BLaER1 treated with 17β-estradiol and CSF1 and Interleukin-3, amounts not matched to agents 10 nM and 100 nM (cell line): ENCODE measurements around the gene CTBP2.

Source experiments
- H3K27ac ChIP-seq, 11 experiments: shearing (Covaris generic); formaldehyde crosslinking; 2 replicates each; pipeline ENCODE4 v1.8.1; 2022
- H3K27me3 ChIP-seq, 11 experiments: shearing (Covaris generic); formaldehyde crosslinking; 2 replicates each; pipeline ENCODE4 v1.8.1; 2022
- H3K36me3 ChIP-seq, 11 experiments: shearing (Covaris generic); formaldehyde crosslinking; 2 replicates each; pipeline ENCODE4 v1.8.1; 2022
- H3K4me1 ChIP-seq, 10 experiments: shearing (Covaris generic); formaldehyde crosslinking; 2 replicates each; pipeline ENCODE4 v1.8.1; 2022
- H3K4me2 ChIP-seq, 11 experiments: shearing (Covaris generic); formaldehyde crosslinking; 2 replicates each; pipeline ENCODE4 v1.8.1; 2022
- H3K4me3 ChIP-seq, 10 experiments: shearing (Covaris generic); formaldehyde crosslinking; 2 replicates each; pipeline ENCODE4 v1.8.1; 2022
- H3K9ac ChIP-seq, 11 experiments: shearing (Covaris generic); formaldehyde crosslinking; 2 replicates each; pipeline ENCODE4 v1.8.1; 2022
- H3K9me3 ChIP-seq, 11 experiments: shearing (Covaris generic); formaldehyde crosslinking; replicated peaks in 1 of 11; 2 replicates each; pipeline ENCODE4 v1.8.1; 2022
- H4K20me1 ChIP-seq, 11 experiments: shearing (Covaris generic); formaldehyde crosslinking; 2 replicates each; pipeline ENCODE4 v1.8.1; 2022
- Cebpa-rat ChIP-seq, 11 experiments: shearing (Covaris generic); IDR thresholded peaks; 2 replicates each; pipeline ENCODE4 v1.8.1; 2022

CTBP2 gene

DNA sequence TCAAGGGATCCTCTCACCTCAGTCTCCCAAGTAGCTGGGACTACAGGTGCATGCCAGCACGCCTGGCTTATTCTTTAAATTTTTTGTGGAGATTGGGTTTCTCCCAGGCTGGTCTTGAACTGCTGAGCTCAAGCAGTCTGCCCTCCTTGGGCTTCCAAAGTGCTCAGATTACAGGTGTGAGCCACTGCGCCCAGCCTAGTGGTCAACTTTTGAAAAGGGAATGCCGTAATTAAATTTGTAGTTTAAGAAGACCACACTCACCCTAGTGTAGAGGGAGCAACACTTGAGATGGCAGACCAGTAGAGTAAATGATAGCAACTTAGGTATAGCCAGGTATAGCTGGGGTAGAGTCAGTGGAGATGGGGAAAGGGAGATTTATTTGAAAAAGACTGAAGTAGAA is 200.8 kb downstream of the CTBP2 start:
- H3K4me3 ChIP-seq: no peak overlapping the region
- no peak for TF ChIP-seq Cebpa-rat (IDR thresholded peaks at IDR 0.05)
- H3K36me3 ChIP-seq: peaks cover 0 to 37% (median 13%) of the 10 kb centered on the region in 11 experiments; a peak in 13 of 22 replicates
- H3K4me2 ChIP-seq: peak overlapping the region in 4 of 11 experiments; percentile 1 to 49 (median 16); a peak in 3 of 22 replicates
- no peaks in the 10 kb centered on the region for H3K9me3 ChIP-seq
- H4K20me1 ChIP-seq: peaks cover 29 to 100% (median 86%) of the 10 kb centered on the region in 11 experiments; a peak in 18 of 22 replicates
- no peaks in the 10 kb centered on the region for H3K27me3 ChIP-seq
- H3K27ac ChIP-seq: peak overlapping the region in 7 of 11 experiments; percentile 2 to 73 (median 60); a peak in 4 of 22 replicates
- H3K4me1 ChIP-seq: peaks cover 41 to 80% (median 57%) of the 10 kb centered on the region in 10 experiments
- no peak overlapping the region for H3K9ac ChIP-seq

DNA sequence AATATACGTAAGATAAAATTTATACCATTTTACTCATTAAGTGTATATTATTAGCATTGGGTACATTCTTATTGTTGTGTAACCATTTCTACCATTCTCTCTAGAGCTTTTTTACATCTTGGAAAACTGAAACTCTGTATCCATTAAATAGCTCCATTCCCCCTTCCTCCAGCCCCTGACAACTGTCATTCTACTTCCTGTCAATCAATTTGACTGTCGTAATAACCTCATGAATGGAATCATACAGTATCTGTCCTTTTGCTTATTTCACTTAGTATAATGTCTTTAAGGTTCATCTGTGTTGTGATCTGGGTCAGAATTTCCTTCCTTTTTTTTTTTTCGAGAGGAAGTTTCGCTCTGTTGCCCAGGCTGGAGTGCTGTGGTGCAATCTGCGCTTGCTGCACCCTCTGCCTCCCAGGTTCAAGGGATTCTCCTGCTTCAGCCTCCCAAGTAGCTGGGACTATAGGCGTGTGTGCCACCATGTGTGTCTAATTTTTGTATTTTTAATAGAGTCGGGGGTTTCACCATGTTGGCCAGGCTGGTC is 202.9 kb downstream of the CTBP2 start:
- peak overlapping the region; percentile 50 to 82 (median 74) for H3K4me2 ChIP-seq
- peak overlapping the region in 3 of 10 experiments; percentile 5 to 36 (median 27); a peak in 4 of 20 replicates for H3K4me3 ChIP-seq
- peak overlapping the region in 5 of 11 experiments; percentile 6 to 43 (median 19); a peak in 5 of 22 replicates for H3K9ac ChIP-seq
- H3K27me3 ChIP-seq: no peaks in the 10 kb centered on the region
- peaks cover 41 to 74% (median 58%) of the 10 kb centered on the region in 10 experiments for H3K4me1 ChIP-seq
- peaks cover 4 to 34% (median 13%) of the 10 kb centered on the region in 11 experiments; a peak in 18 of 22 replicates for H3K36me3 ChIP-seq
- no peaks in the 10 kb centered on the region for H3K9me3 ChIP-seq
- peak in 9 of 11 experiments; percentile 34 to 83 (median 69); a peak in 14 of 22 replicates for TF ChIP-seq Cebpa-rat (IDR thresholded peaks at IDR 0.05)
- H3K27ac ChIP-seq: peak overlapping the region in 10 of 11 experiments; percentile 10 to 73 (median 58); a peak in 17 of 22 replicates
- H4K20me1 ChIP-seq: peaks cover 24 to 100% (median 91%) of the 10 kb centered on the region in 11 experiments; a peak in 19 of 22 replicates

DNA sequence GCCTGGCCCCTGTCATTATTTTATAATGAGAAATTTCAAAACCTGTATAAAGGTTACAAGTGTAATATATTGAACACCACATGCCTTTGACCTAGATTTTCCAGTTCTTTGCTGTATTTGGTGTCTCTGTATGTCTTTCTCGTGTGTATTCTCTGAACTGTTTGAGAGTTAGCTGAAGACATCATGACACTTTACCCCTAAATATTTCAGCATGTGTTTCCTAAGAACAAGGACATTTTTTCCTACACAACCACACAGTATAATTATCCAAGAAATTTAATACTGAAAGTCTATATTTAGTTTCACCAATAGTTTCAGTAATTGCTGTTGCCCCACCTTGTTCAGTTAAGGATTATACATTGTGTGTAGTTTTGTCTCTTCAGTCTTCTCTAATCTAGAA is 203.6 kb downstream of the CTBP2 start:
- Histone ChIP-seq H4K20me1 (peaks cover 24 to 100% (median 92%) of the 10 kb centered on the region in 11 experiments; a peak in 20 of 22 replicates), H3K4me3 (peak overlapping the region in 1 of 10 experiments; percentile 27; a peak in 2 of 20 replicates), H3K27ac (peak overlapping the region in 9 of 11 experiments; percentile 10 to 73 (median 60); a peak in 17 of 22 replicates), H3K36me3 (peaks cover 3 to 36% (median 14%) of the 10 kb centered on the region in 11 experiments; a peak in 18 of 22 replicates), H3K4me2 (peak overlapping the region; percentile 53 to 82 (median 74)), H3K27me3 (no peaks in the 10 kb centered on the region), H3K9ac (peak overlapping the region in 2 of 11 experiments; percentile 5 to 6; a peak in 1 of 22 replicates), H3K9me3 (no peaks in the 10 kb centered on the region), H3K4me1 (peaks cover 41 to 68% (median 58%) of the 10 kb centered on the region in 10 experiments)
- TF ChIP-seq Cebpa-rat (IDR thresholded peaks at IDR 0.05): no peak

DNA sequence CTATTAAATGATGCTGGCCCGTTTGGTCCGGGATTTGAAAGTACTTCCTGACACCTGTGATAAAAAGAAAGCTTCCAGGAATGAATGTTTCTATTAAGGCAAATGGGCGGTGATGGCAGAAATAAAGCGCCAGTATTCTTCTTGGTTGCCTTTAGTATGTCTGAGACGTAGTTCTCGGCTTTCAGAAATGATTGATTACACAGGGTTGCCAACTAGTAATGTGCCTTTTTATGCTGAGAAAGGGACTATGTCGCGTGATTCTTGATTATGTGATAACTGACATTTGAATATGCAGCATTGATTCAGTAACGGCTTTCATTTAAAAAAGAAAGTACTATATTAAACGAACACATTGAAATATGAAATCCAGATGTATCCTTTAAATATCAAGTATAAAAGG is 204.5 kb downstream of the CTBP2 start:
- H3K36me3 ChIP-seq: peaks cover 5 to 42% (median 16%) of the 10 kb centered on the region in 11 experiments; a peak in 18 of 22 replicates
- H4K20me1 ChIP-seq: peaks cover 26 to 100% (median 91%) of the 10 kb centered on the region in 11 experiments; a peak in 20 of 22 replicates
- no peaks in the 10 kb centered on the region for H3K27me3 ChIP-seq
- H3K27ac ChIP-seq: peak overlapping the region in 6 of 11 experiments; percentile 16 to 73 (median 62); a peak in 8 of 22 replicates
- H3K4me1 ChIP-seq: peaks cover 38 to 62% (median 53%) of the 10 kb centered on the region in 10 experiments
- no peak for TF ChIP-seq Cebpa-rat (IDR thresholded peaks at IDR 0.05)
- H3K4me2 ChIP-seq: peak overlapping the region in 9 of 11 experiments; percentile 53 to 82 (median 73); a peak in 13 of 22 replicates
- no peaks in the 10 kb centered on the region for H3K9me3 ChIP-seq
- H3K9ac ChIP-seq: no peak overlapping the region
- H3K4me3 ChIP-seq: no peak overlapping the region

DNA sequence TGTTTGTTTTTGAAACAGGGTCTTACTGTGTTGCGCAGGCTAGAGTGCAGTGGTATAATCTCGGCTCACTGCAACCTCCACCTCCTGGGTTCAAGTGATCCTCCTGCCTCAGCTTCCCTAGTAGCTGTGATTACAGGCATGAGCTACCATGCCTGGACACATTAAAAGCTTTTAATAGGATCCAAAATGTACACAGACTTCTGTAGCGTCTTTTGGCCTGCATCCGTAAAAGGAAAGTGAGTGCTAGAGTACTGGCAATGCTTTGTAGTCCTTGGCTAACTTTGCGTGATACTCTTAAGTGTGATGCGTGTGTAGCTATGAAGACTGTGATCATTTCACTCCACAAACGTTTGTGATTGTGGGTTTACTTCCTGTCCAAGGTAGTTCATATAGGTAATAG is 205.1 kb downstream of the CTBP2 start:
- no peak overlapping the region for H3K9ac ChIP-seq
- peak overlapping the region in 5 of 11 experiments; percentile 21 to 73 (median 60); a peak in 4 of 22 replicates for H3K27ac ChIP-seq

DNA sequence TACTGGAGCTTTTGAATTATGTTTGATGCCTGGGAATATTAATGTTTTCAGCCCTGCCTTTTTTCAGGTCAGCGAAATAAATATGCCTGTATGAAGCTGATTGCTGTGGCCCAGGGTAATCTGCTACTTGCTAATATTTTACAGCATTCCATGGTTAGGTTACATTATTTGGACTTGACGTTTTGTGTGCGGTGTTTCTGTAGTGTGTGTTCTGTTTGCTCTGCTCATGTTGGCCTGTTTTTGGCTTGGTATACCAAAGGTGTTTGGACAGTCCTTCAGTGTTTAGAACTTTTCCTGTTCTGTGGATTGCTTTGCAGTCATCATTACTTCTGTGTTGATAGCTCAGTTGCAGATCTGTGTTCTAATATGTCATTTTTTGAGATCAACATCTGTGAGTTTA is 206.9 kb downstream of the CTBP2 start:
- no peak for TF ChIP-seq Cebpa-rat (IDR thresholded peaks at IDR 0.05)
- H4K20me1 ChIP-seq: peaks cover 35 to 100% (median 90%) of the 10 kb centered on the region in 11 experiments; a peak in 21 of 22 replicates
- H3K9ac ChIP-seq: no peak overlapping the region

More for the DNA sequence above, 205.1 kb downstream of the CTBP2 start:
- Histone ChIP-seq H3K36me3 (peaks cover 10 to 42% (median 22%) of the 10 kb centered on the region in 11 experiments; a peak in 20 of 22 replicates), H3K4me3 (no peak overlapping the region), H3K4me2 (peak overlapping the region in 7 of 11 experiments; percentile 17 to 80 (median 73); a peak in 8 of 22 replicates), H3K27me3 (no peaks in the 10 kb centered on the region), H3K9me3 (no peaks in the 10 kb centered on the region), H3K4me1 (peaks cover 33 to 56% (median 48%) of the 10 kb centered on the region in 10 experiments), H4K20me1 (peaks cover 30 to 100% (median 90%) of the 10 kb centered on the region in 11 experiments; a peak in 20 of 22 replicates)
- TF ChIP-seq Cebpa-rat (IDR thresholded peaks at IDR 0.05): no peak

DNA sequence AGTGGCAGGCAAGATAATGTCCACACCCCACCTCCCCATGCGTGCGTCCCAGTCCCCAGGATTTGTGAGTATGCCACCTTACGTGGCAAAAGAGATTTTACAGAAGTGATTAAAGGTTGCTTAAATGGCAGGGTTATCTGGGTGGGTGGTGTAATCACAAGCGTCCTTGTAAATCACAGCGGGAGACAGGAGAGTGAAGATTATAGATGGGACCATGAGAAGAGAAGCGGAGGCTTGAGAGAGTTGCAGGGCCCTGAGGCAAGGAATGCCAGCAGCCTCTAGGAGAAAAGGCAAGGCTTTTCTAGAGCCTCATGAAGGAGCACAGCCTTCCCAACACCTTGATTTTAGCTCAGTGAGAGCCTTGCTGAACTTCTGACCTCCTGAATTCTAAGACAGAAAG is 208.2 kb downstream of the CTBP2 start:
- 0 out of 22 replicates have a peak overlapping the region, but pooled peaks of 1 of the 11 experiments have one; percentile 7 for H3K27ac ChIP-seq
- no peak overlapping the region for H3K4me2 ChIP-seq
- H3K36me3 ChIP-seq: peaks cover 37 to 68% (median 47%) of the 10 kb centered on the region in 11 experiments
- TF ChIP-seq Cebpa-rat (IDR thresholded peaks at IDR 0.05): no peak
- peaks cover 20 to 32% (median 24%) of the 10 kb centered on the region in 10 experiments for H3K4me1 ChIP-seq
- H4K20me1 ChIP-seq: peaks cover 48 to 100% (median 90%) of the 10 kb centered on the region in 11 experiments; a peak in 21 of 22 replicates
- H3K4me3 ChIP-seq: no peak overlapping the region
- H3K9me3 ChIP-seq: no peaks in the 10 kb centered on the region
- no peaks in the 10 kb centered on the region for H3K27me3 ChIP-seq
- no peak overlapping the region for H3K9ac ChIP-seq

More for the DNA sequence above, 206.9 kb downstream of the CTBP2 start:
- Histone ChIP-seq H3K4me3 (no peak overlapping the region), H3K4me2 (no peak overlapping the region), H3K9me3 (no peaks in the 10 kb centered on the region), H3K4me1 (peaks cover 32 to 45% (median 37%) of the 10 kb centered on the region in 10 experiments), H3K27me3 (no peaks in the 10 kb centered on the region), H3K36me3 (peaks cover 26 to 55% (median 34%) of the 10 kb centered on the region in 11 experiments), H3K27ac (no peak overlapping the region)

DNA sequence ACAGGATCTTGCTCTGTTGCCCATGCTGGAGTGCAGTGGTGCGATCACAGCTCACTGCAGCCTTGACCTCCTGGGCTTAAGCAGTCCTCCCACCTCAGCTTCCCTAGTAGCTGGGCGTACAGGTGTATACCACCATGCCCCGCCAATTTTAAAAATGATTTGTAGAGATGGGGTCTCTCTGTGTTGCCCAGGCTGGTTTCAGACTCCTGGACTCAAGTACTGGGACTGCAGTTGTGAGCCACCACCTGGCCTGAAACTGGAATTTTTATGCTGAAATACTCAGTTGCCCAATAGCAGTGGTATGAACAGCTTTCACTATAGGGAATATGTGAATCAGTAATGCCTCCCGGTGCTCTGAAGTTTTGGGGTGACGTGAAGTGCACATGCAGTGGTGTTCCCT is 210.8 kb downstream of the CTBP2 start:
- no peaks in the 10 kb centered on the region for H3K27me3 ChIP-seq
- peaks cover 55 to 100% (median 90%) of the 10 kb centered on the region in 11 experiments; a peak in 21 of 22 replicates for H4K20me1 ChIP-seq
- no peak overlapping the region for H3K4me2 ChIP-seq
- H3K9me3 ChIP-seq: no peaks in the 10 kb centered on the region
- peaks cover 0 to 14% (median 0%) of the 10 kb centered on the region in 10 experiments; a peak in 5 of 20 replicates for H3K4me1 ChIP-seq
- H3K4me3 ChIP-seq: no peak overlapping the region
- TF ChIP-seq Cebpa-rat (IDR thresholded peaks at IDR 0.05): no peak
- H3K36me3 ChIP-seq: peaks cover 47 to 90% (median 68%) of the 10 kb centered on the region in 11 experiments
- H3K9ac ChIP-seq: no peak overlapping the region
- H3K27ac ChIP-seq: no peak overlapping the region

DNA sequence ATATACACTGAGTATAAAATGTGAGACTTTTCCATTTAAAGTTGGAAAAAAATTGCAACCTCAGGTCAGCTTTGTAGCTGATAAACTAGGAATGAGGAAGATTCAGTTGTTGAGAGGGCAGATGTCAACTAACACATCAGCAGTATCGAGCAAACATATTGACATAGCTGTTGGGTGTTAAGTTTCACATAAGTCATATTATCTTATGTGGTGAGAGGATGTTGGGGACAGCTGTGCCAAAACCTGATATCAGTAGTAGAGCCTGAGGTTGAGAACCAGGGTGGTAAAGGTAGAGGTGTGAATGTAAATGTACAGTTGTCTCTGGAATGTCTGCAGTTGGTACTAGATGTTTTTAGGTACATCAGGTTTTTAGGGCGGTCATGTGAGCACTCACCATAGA is 213.4 kb downstream of the CTBP2 start:
- Histone ChIP-seq H3K4me3 (no peak overlapping the region), H3K9ac (no peak overlapping the region), H3K9me3 (no peaks in the 10 kb centered on the region), H3K36me3 (peaks cover 44 to 89% (median 69%) of the 10 kb centered on the region in 11 experiments), H3K4me2 (no peak overlapping the region), H3K27me3 (no peaks in the 10 kb centered on the region), H3K27ac (no peak overlapping the region), H4K20me1 (peaks cover 63 to 99% (median 93%) of the 10 kb centered on the region in 11 experiments), H3K4me1 (peaks cover 0 to 27% (median 16%) of the 10 kb centered on the region in 10 experiments; a peak in 14 of 20 replicates)
- TF ChIP-seq Cebpa-rat (IDR thresholded peaks at IDR 0.05): no peak
